OCI-M1 (cell line): ENCODE results near the gene PRODH2.

Experiments
- DNase-seq: peaks from one replicate; lab custom pipeline; 2025; lab: John Stamatoyannopoulos, UW

The PRODH2 gene

GRCh38 chr19:35757749-35758608 is 54.7 kb downstream of the PRODH2 start, which contains the start of gene PROSER3:
TSS of gene PROSER3 (plus strand) at chr19:35758176. CDS start at chr19:35758216, 40 bp downstream.
- peak; percentile 100 for DNase-seq

- DNase-seq: no peak
These were observed 55.4 kb downstream of the PRODH2 start for GRCh38 chr19:35757231-35757748.

- DNase-seq: no peak
These were observed 56.0 kb downstream of the PRODH2 start, which contains the start of gene HSPB6 for GRCh38 chr19:35756377-35757230. TSS of gene HSPB6 (minus strand) at chr19:35757029. CDS start at chr19:35757008, 21 bp downstream.

- no peak for DNase-seq
These were observed 56.9 kb downstream of the PRODH2 start for GRCh38 chr19:35755550-35756376.

GRCh38 chr19:35755131-35755549 is 57.5 kb downstream of the PRODH2 start:
- DNase-seq: no peak

- DNase-seq: no peak
These were observed 58.1 kb downstream of the PRODH2 start for GRCh38 chr19:35754370-35755130.

- no peak for DNase-seq
These were observed 58.8 kb downstream of the PRODH2 start for GRCh38 chr19:35753634-35754369.

- DNase-seq: no peak
These were observed 59.8 kb downstream of the PRODH2 start for GRCh38 chr19:35752746-35753350.

GRCh38 chr19:35751839-35752745 is 60.6 kb downstream of the PRODH2 start:
- DNase-seq: no peak

GRCh38 chr19:35750167-35750566 is 62.5 kb downstream of the PRODH2 start:
- DNase-seq: no peak
